GM12873 (cell line): Measurements from ENCODE around the gene IGF2R.

Experiments used
- CTCF ChIP-seq: IDR thresholded peaks from 2 replicates; pipeline ENCODE4 v1.5.1; 2012; ENCODE audit warnings: low read depth, mild to moderate bottlenecking, moderate library complexity, low read length, control low read depth; ENCODE audit not compliant: insufficient read depth; ENCODE audit errors: missing control alignments

Gene IGF2R

GRCh38 chr6:160048471-160048870 is 79.6 kb downstream of the IGF2R start:
- TF ChIP-seq CTCF: no peak

GRCh38 chr6:160049346-160049745 is 80.5 kb downstream of the IGF2R start:
- TF ChIP-seq CTCF: no peak

- TF ChIP-seq CTCF: no peak
Observed at GRCh38 chr6:160050022-160050421, 81.1 kb downstream of the IGF2R start.

- TF ChIP-seq CTCF: no peak
Observed at GRCh38 chr6:160051390-160051789, 82.5 kb downstream of the IGF2R start.

- TF ChIP-seq CTCF: no peak
Observed at GRCh38 chr6:160054271-160054670, 85.4 kb downstream of the IGF2R start.

- no peak for TF ChIP-seq CTCF
Observed at GRCh38 chr6:160054913-160055312, 86.0 kb downstream of the IGF2R start.

GRCh38 chr6:160055378-160055777 is 86.5 kb downstream of the IGF2R start:
- no peak for TF ChIP-seq CTCF
